ENCODE measurements around the gene NKIRAS1.

The NKIRAS1 gene

DNA sequence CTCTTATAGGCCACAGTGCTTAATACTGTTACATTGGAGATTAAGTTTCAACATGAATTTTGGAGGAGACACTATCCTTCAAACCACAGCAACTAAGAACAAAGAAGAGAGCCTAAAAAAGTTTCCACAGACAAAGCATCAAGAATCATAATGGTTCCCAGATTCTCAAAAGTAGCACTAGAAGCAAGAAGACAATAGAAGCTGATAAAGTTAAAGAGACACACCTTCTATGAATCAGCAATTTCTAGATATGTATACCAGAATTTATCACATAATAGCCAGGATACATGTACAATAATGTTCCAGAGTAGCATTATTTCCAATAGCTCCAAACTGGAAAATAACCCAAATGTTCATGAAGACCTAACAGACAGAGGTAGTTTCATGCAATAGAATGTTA lies 12.2 kb downstream of the NKIRAS1 start:
- H3K4me1 ChIP-seq (ENCODE audit: insufficient read depth, low read length), result no peaks in the 10 kb centered on the region
- no peak overlapping the region for H3K4me3 ChIP-seq (ENCODE audit: low read depth in 1 of 2, low read length in 2 of 2)
- no peaks in the 10 kb centered on the region for H3K79me2 ChIP-seq (ENCODE audit: insufficient read depth, low read length)
- no peak for ATAC-seq (ENCODE audit: insufficient read depth, low read depth)
- H3K36me3 ChIP-seq (ENCODE audit: insufficient read depth, low read length), result peaks cover 13% of the 10 kb centered on the region; the same call in 1 of the 2 replicates
- no peaks in the 10 kb centered on the region for H3K9me3 ChIP-seq (ENCODE audit: insufficient read depth, low read length, severe bottlenecking)
- no peak overlapping the region for H3K27ac ChIP-seq (ENCODE audit: low read length)
- H2AFZ ChIP-seq (ENCODE audit: low read depth, low read length), result no peak overlapping the region
- no peak overlapping the region for H3K4me2 ChIP-seq (ENCODE audit: insufficient read depth, low read length)
- no peak for DNase-seq
- H3K9ac ChIP-seq (ENCODE audit: low read depth, low read length), result no peak overlapping the region
- no peaks in the 10 kb centered on the region for H3K27me3 ChIP-seq (ENCODE audit: insufficient read depth, low read length, poor library complexity)
- H4K20me1 ChIP-seq (ENCODE audit: insufficient read depth, low read length), result no peaks in the 10 kb centered on the region
- TF ChIP-seq CTCF (IDR thresholded peaks at IDR 0.05; ENCODE audit: borderline replicate concordance, extremely low read depth, low read length, poor library complexity, severe bottlenecking) (no peak), EZH2 (IDR thresholded peaks at IDR 0.05; ENCODE audit: borderline replicate concordance, low read depth, low read length, severe bottlenecking) (no peak)

GRCh38 chr3:23900744-23901143 lies 16.0 kb downstream of the NKIRAS1 start:
- no peak for TF ChIP-seq CTCF (IDR thresholded peaks at IDR 0.05; ENCODE audit: borderline replicate concordance, extremely low read depth, low read length, poor library complexity, severe bottlenecking)
- Histone ChIP-seq H3K4me1 (ENCODE audit: insufficient read depth, low read length) (no peaks in the 10 kb centered on the region), H3K36me3 (ENCODE audit: insufficient read depth, low read length) (peaks cover 27% of the 10 kb centered on the region; the same call in 1 of the 2 replicates), H4K20me1 (ENCODE audit: insufficient read depth, low read length) (no peaks in the 10 kb centered on the region; the same call in 1 of the 2 replicates), H3K4me2 (ENCODE audit: insufficient read depth, low read length) (no peak overlapping the region), H3K4me3 (ENCODE audit: low read depth in 1 of 2, low read length in 2 of 2) (no peak overlapping the region), H2AFZ (ENCODE audit: low read depth, low read length) (no peak overlapping the region), H3K27ac (ENCODE audit: low read length) (no peak overlapping the region), H3K27me3 (ENCODE audit: insufficient read depth, low read length, poor library complexity) (no peaks in the 10 kb centered on the region), H3K9ac (ENCODE audit: low read depth, low read length) (no peak overlapping the region), H3K79me2 (ENCODE audit: insufficient read depth, low read length) (no peaks in the 10 kb centered on the region), H3K9me3 (ENCODE audit: insufficient read depth, low read length, severe bottlenecking) (no peaks in the 10 kb centered on the region)
- no peak for ATAC-seq (ENCODE audit: insufficient read depth, low read depth)
- DNase-seq, result no peak

DNA sequence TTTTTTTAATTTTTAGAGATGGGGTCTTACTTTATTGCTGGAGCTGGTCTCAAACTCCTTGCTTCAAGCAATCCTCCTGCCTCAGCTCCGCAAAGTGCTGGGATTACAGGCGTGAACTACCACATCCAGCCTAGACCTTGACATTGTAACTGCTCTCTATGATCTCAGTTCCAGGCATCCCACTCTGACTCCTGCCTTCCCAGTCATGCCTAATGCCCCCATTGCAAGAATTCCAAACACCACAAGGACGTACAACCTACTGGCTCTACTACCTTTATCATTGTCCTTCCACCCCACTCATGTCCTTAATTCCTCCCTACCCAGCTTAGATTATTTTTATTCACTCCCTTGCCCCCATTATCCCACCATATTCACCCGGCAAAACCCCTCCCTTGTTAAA lies 21.6 kb downstream of the NKIRAS1 start:
- H3K9ac ChIP-seq (ENCODE audit: low read depth, low read length), result no peak overlapping the region
- ATAC-seq (ENCODE audit: insufficient read depth, low read depth) (no peak), DNase-seq (no peak)
- H3K27me3 ChIP-seq (ENCODE audit: insufficient read depth, low read length, poor library complexity), result no peaks in the 10 kb centered on the region
- H3K36me3 ChIP-seq (ENCODE audit: insufficient read depth, low read length), result peaks cover 62% of the 10 kb centered on the region
- no peak overlapping the region for H2AFZ ChIP-seq (ENCODE audit: low read depth, low read length)
- H3K27ac ChIP-seq (ENCODE audit: low read length), result no peak overlapping the region
- peaks cover 3% of the 10 kb centered on the region; the same call in 1 of the 2 replicates for H4K20me1 ChIP-seq (ENCODE audit: insufficient read depth, low read length)
- no peaks in the 10 kb centered on the region for H3K4me1 ChIP-seq (ENCODE audit: insufficient read depth, low read length)
- TF ChIP-seq CTCF (IDR thresholded peaks at IDR 0.05; ENCODE audit: borderline replicate concordance, extremely low read depth, low read length, poor library complexity, severe bottlenecking) (no peak), EZH2 (IDR thresholded peaks at IDR 0.05; ENCODE audit: borderline replicate concordance, low read depth, low read length, severe bottlenecking) (no peak)
- H3K9me3 ChIP-seq (ENCODE audit: insufficient read depth, low read length, severe bottlenecking), result no peaks in the 10 kb centered on the region
- no peak overlapping the region for H3K4me3 ChIP-seq (ENCODE audit: low read depth in 1 of 2, low read length in 2 of 2)
- H3K4me2 ChIP-seq (ENCODE audit: insufficient read depth, low read length), result no peak overlapping the region
- no peaks in the 10 kb centered on the region for H3K79me2 ChIP-seq (ENCODE audit: insufficient read depth, low read length)
